Central memory CD8-positive, alpha-beta T cell (primary cell): Measurements from ENCODE around the gene SLC29A3.
A peak's percentile ranks its signal among the peaks of the same experiment; 100 is the strongest.

Experiments used
- ATAC-seq: fragments of 150-1000 bp; cut with Tn5 transposase; replicated peaks from 2 replicates; pipeline ENCODE4 v1.10.0; 2022; ENCODE audit warnings: mild to moderate bottlenecking, moderate FRiP score, moderate number of reproducible peaks; ENCODE audit not compliant: poor library complexity, severe bottlenecking; ENCODE audit errors: extremely low read depth
- DNase-seq, 2 donors: peaks; one replicate each; pipeline ENCODE4 v3.0.0; 2021; ENCODE audit warnings: low spot score in 2 of 2
- H3K27ac Mint-ChIP-seq: one replicate; pipeline ENCODE4 v1.8.0; 2022; ENCODE audit warnings: low read depth, mild to moderate bottlenecking, moderate library complexity, mixed read lengths
- H3K27me3 Mint-ChIP-seq: one replicate; pipeline ENCODE4 v1.8.0; 2022; ENCODE audit warnings: mixed read lengths
- H3K36me3 Mint-ChIP-seq: one replicate; pipeline ENCODE4 v1.8.0; 2022; ENCODE audit warnings: mild to moderate bottlenecking, moderate library complexity, mixed read lengths; ENCODE audit not compliant: insufficient read depth
- H3K4me1 Mint-ChIP-seq: one replicate; pipeline ENCODE4 v1.8.0; 2022; ENCODE audit warnings: mixed read lengths
- H3K4me3 Mint-ChIP-seq: one replicate; pipeline ENCODE4 v1.8.0; 2022; ENCODE audit warnings: mild to moderate bottlenecking, moderate library complexity, mixed read lengths
- H3K9me3 Mint-ChIP-seq: one replicate; pipeline ENCODE4 v1.8.0; 2022; ENCODE audit warnings: mixed read lengths

SLC29A3 gene

GRCh38 chr10:71392292-71392691, 73.2 kb downstream of the SLC29A3 start:
- H3K36me3 Mint-ChIP-seq, result no peaks in the 10 kb centered on the region
- no peaks in the 10 kb centered on the region for H3K9me3 Mint-ChIP-seq
- H3K27ac Mint-ChIP-seq, result no peak overlapping the region
- no peak for ATAC-seq
- no peak for DNase-seq
- peaks cover 74% of the 10 kb centered on the region for H3K27me3 Mint-ChIP-seq
- H3K4me1 Mint-ChIP-seq, result peaks cover 5% of the 10 kb centered on the region
- H3K4me3 Mint-ChIP-seq, result no peak overlapping the region

DNA sequence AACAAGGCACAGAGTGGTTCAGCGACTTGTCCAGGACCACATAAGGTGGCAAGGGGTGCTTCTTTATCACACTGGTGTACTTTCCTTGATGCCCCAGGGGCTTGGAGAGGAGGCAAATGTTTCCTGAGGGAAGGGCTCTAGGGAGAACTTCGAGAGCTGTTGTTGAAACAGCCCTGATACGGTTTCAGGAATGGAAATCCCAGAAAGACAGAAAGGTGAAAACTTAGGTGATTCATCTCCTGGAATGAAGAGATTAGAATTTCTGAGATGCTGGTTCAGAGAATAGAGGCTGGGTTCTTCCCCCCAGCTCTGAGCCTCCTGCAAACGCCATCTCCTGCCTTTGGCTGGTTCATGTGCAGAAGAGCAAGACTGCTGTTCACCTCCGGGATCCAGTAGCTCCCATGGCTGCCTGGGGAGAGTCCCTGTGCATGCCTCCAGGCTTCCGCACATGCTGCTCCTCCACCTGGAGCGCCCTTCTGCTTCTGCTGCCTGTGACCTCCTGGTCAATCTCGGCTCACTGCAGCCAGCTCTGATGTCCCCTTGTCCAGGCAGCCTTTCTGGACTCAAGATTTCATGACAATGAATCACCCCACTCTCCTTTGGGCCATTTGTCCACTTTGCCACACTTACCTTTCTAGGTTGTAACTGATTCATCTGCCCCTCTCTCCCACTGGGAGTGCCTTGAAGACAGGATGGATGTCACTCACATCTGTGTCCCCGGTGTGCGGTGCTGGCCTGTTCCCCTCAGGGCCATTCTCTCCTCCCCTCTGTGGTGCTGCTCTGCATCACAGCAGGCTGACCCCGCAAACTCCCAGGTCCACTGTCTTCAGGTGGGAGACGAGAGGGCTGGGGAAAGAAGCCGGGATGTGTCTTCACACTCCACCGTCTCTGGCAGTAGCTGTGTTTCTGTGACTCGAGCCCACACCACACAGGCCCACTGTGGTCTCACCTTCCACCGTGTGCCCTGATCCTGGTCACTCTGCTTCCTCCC, 74.0 kb downstream of the SLC29A3 start:
- peaks cover 79% of the 10 kb centered on the region for H3K27me3 Mint-ChIP-seq
- ATAC-seq (no peak), DNase-seq (no peak)
- no peak overlapping the region for H3K27ac Mint-ChIP-seq
- no peaks in the 10 kb centered on the region for H3K36me3 Mint-ChIP-seq
- H3K4me3 Mint-ChIP-seq, result no peak overlapping the region
- H3K4me1 Mint-ChIP-seq, result peaks cover 8% of the 10 kb centered on the region
- no peaks in the 10 kb centered on the region for H3K9me3 Mint-ChIP-seq

DNA sequence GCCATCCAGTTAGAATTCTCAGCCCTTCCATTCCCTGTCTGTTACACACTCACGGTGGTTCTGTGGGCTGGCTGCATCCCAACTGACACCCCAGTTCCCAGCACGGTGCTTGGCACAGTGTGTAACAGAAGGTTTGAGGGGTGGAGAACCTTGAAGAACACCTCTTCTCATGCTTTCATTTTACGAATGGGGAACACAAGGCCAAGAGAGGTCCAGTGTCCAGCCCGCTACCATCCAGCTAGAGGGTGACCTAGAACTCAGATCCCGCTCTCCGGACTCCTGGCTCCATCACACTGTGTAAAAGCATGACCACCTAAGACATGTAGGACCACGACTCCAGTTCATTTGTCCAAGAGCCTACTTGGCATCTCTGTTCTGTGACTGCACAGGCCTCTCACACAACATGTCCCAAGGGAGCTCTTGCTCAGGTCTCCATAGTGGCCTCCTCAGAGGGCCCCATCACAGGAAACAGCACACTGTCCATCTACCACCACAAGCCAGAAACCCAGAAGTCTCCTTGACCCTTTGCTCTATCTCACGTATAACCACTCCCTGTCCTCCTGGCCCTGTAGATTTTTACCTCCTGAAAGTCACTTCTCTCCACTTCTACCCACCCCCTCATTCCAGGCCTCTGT, 74.9 kb downstream of the SLC29A3 start:
- no peak for ATAC-seq
- Mint-ChIP-seq H3K27ac (no peak overlapping the region), H3K27me3 (peaks cover 83% of the 10 kb centered on the region), H3K4me3 (no peak overlapping the region), H3K36me3 (no peaks in the 10 kb centered on the region), H3K9me3 (no peaks in the 10 kb centered on the region), H3K4me1 (peaks cover 15% of the 10 kb centered on the region)
- no peak for DNase-seq

- no peak overlapping the region for H3K4me3 Mint-ChIP-seq
- H3K36me3 Mint-ChIP-seq, result no peaks in the 10 kb centered on the region
- ATAC-seq (no peak), DNase-seq (no peak)
- no peaks in the 10 kb centered on the region for H3K9me3 Mint-ChIP-seq
- H3K4me1 Mint-ChIP-seq, result peaks cover 15% of the 10 kb centered on the region
- no peak overlapping the region for H3K27ac Mint-ChIP-seq
- peaks cover 83% of the 10 kb centered on the region for H3K27me3 Mint-ChIP-seq
These were observed 76.0 kb downstream of the SLC29A3 start for GRCh38 chr10:71394926-71395562.

GRCh38 chr10:71395621-71396020, 76.6 kb downstream of the SLC29A3 start:
- Mint-ChIP-seq H3K4me3 (peak overlapping the region; percentile 71), H3K27ac (no peak overlapping the region), H3K9me3 (no peaks in the 10 kb centered on the region), H3K4me1 (peaks cover 15% of the 10 kb centered on the region), H3K27me3 (peaks cover 82% of the 10 kb centered on the region), H3K36me3 (no peaks in the 10 kb centered on the region)
- no peak for DNase-seq
- ATAC-seq, result no peak

DNA sequence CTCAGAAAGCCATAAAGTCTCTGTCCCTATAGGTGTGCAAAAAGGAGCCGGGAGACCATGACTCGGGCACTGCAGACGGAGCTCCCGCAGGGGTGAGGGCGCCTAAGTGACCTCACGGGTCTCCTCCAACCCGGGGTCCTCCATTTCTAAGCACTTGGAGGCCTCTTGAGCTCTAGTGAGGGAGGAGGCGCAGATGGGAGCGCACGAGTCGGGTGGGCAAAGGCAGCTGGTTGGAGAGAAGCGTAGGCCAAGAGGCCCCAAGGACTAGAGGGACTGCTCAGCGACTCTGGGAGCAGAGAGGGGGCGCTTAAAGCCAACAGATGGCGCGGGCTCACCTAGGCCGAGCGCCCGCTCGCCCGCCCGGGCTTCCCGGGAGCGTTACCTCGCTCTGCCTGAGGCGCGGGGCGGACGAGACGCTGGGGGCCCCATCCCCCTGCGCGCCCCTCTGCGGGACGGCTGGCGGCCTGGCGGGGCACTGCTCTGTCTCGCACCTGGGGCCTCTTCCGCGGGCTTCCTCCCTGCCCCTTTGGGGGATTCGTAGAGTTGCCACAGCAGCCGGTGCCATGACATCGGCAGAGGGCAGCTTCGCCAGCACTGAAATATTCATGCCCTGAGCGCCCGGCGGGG, 77.1 kb downstream of the SLC29A3 start:
- Mint-ChIP-seq H3K4me3 (peak overlapping the region; percentile 71), H3K9me3 (no peaks in the 10 kb centered on the region), H3K4me1 (peaks cover 15% of the 10 kb centered on the region), H3K27ac (no peak overlapping the region), H3K27me3 (peaks cover 79% of the 10 kb centered on the region), H3K36me3 (no peaks in the 10 kb centered on the region)
- ATAC-seq (peak; percentile 69), DNase-seq (no peak)

- DNase-seq (no peak), ATAC-seq (no peak)
- Mint-ChIP-seq H3K4me3 (peak within 1 kb of the TSS; percentile 71), H3K9me3 (no peaks in the 10 kb centered on the region), H3K27ac (no peak within 1 kb of the TSS), H3K36me3 (no peaks in the 10 kb centered on the region), H3K27me3 (peaks cover 78% of the 10 kb centered on the region), H3K4me1 (peaks cover 15% of the 10 kb centered on the region)
These were observed 77.7 kb downstream of the SLC29A3 start, which contains the start of gene CDH23 for GRCh38 chr10:71396711-71397295. Gene CDH23 (plus strand): TSS chr10:71396920. CDS start chr10:71439832, 42,912 bp downstream.

GRCh38 chr10:71397296-71398212, 78.5 kb downstream of the SLC29A3 start:
- DNase-seq (no peak), ATAC-seq (no peak)
- peaks cover 15% of the 10 kb centered on the region for H3K4me1 Mint-ChIP-seq

DNA sequence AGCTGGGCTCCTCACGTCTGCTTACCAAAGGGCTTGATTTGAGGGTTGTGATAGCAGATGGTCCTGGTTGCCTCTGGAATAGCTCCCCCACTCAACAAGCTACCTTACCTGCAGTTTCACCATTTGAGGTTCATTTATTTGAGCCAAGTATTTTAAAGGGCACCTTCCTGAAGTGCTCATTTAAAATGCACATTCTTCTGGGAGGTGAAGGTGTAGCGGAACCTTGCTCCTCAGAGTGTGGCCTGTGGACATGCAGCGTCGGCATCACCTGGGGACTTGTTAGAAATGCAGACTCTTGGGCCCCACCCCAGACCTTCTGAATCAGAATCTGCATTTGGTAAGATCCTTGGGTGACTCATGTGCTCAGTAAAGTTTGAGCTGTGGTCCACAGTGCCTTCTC, 79.9 kb downstream of the SLC29A3 start:
- Mint-ChIP-seq H3K9me3 (no peaks in the 10 kb centered on the region), H3K27ac (no peak overlapping the region), H3K4me1 (peaks cover 15% of the 10 kb centered on the region), H3K36me3 (no peaks in the 10 kb centered on the region), H3K4me3 (no peak overlapping the region), H3K27me3 (peaks cover 61% of the 10 kb centered on the region)
- no peak for ATAC-seq
- DNase-seq, result no peak

More at GRCh38 chr10:71397296-71398212, 78.5 kb downstream of the SLC29A3 start:
- Mint-ChIP-seq H3K27me3 (peaks cover 72% of the 10 kb centered on the region), H3K36me3 (no peaks in the 10 kb centered on the region), H3K9me3 (no peaks in the 10 kb centered on the region), H3K4me3 (peak overlapping the region; percentile 12), H3K27ac (no peak overlapping the region)

DNA sequence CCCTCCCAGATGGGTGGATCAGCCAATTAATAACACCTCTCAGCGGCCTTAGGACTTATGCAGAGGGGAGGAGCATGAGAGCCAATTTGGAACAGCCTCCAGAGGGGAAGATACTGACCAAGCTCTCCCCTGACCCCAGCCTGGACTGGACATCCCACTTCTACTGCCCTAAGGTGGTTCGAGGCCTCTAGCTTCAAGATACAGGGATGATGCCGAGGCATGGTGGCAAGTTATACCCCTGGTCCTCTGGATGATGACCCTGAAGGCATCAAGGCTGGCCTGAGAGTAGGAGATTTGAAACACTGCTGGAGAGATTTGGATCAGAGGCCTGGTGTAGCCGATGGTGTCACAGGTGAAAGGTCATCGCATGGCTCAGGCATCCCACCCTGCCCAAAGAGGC, 80.9 kb downstream of the SLC29A3 start:
- no peaks in the 10 kb centered on the region for H3K9me3 Mint-ChIP-seq
- H3K4me1 Mint-ChIP-seq, result peaks cover 15% of the 10 kb centered on the region
- H3K4me3 Mint-ChIP-seq, result no peak overlapping the region
- peaks cover 51% of the 10 kb centered on the region for H3K27me3 Mint-ChIP-seq
- DNase-seq (no peak), ATAC-seq (no peak)
- H3K27ac Mint-ChIP-seq, result no peak overlapping the region
- H3K36me3 Mint-ChIP-seq, result no peaks in the 10 kb centered on the region

- Mint-ChIP-seq H3K27me3 (peaks cover 40% of the 10 kb centered on the region), H3K36me3 (no peaks in the 10 kb centered on the region), H3K4me3 (no peak overlapping the region), H3K27ac (no peak overlapping the region), H3K9me3 (no peaks in the 10 kb centered on the region), H3K4me1 (peaks cover 11% of the 10 kb centered on the region)
- ATAC-seq, result no peak
- no peak for DNase-seq
These were observed 82.0 kb downstream of the SLC29A3 start for GRCh38 chr10:71401056-71401455.
